ENCODE data around the gene PRELID2.
"Not testable (repeated sequence)": the region's sequence is repeated elsewhere in the genome, so short reads cannot be mapped to it uniquely, and the experiment has no call there.

DNA sequence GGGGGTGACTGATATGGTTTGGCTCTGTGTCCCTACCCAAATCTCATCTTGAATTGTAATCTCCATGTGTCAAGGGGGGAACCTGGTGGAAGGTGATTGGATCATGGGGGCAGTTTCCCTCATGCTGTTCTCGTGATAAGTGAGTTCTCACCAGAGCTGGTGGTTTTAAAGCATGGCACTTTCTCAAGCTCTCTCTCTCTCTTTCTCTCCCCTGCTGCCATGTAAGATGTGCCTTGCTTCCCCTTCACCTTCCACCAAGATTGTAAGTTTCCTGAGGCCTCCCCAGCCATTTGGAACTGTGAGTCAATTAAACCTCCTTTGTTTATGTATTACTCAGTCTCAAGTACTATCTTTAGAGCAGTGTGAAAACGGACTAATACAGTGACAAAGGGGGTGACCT lies 29.3 kb upstream of the PRELID2 start:
- TF ChIP-seq CTCF (optimal IDR thresholded peaks at IDR 0.05 in 1 of 3, IDR thresholded peaks at IDR 0.05 in 1 of 3, conservative IDR thresholded peaks at IDR 0.05 in 1 of 3; ENCODE audit: extremely low read depth in 1 of 3, insufficient read depth in 2 of 3, low read length in 3 of 3); EZH2 (IDR thresholded peaks at IDR 0.05; ENCODE audit: low read length): not testable (repeated sequence)
